ENCODE data around the gene HS3ST5.

Gene HS3ST5

GRCh38 chr6:114361036-114361435 lies 18.2 kb upstream of the HS3ST5 start:
- H3K4me2 ChIP-seq (ENCODE audit: low read depth, low read length), result no peak overlapping the region
- H3K9me2 ChIP-seq (replicated peaks; ENCODE audit: insufficient read depth, low read length), result no peaks in the 10 kb centered on the region
- H3K4me1 ChIP-seq (ENCODE audit: low read length), result no peaks in the 10 kb centered on the region

GRCh38 chr6:114355300-114355699 lies 12.5 kb upstream of the HS3ST5 start:
- H3K4me2 ChIP-seq (ENCODE audit: low read depth, low read length), result no peak overlapping the region

More at GRCh38 chr6:114361036-114361435, 18.2 kb upstream of the HS3ST5 start:
- Histone ChIP-seq H2AFZ (ENCODE audit: low read length) (no peak overlapping the region), H3K9ac (ENCODE audit: low read length) (no peak overlapping the region), H3F3A (ENCODE audit: insufficient read depth, low read length) (no peaks in the 10 kb centered on the region), H3K9me3 (replicated peaks; ENCODE audit: insufficient read depth, low read length) (no peaks in the 10 kb centered on the region), H3K4me3 (ENCODE audit: low read length) (no peak overlapping the region), H3K27ac (ENCODE audit: low read length) (no peak overlapping the region), H3K27me3 (replicated peaks; ENCODE audit: insufficient read depth, low read length) (no peaks in the 10 kb centered on the region), H4K20me1 (ENCODE audit: insufficient read depth, low read length) (no peaks in the 10 kb centered on the region), H3K79me2 (ENCODE audit: low read length) (no peaks in the 10 kb centered on the region), H3K36me3 (replicated peaks; ENCODE audit: insufficient read depth, low read length) (no peaks in the 10 kb centered on the region)
- TF ChIP-seq EZH2phosphoT487 (IDR thresholded peaks at IDR 0.05; ENCODE audit: low read length) (no peak), EZH2 (optimal IDR thresholded peaks at IDR 0.05; ENCODE audit: low read depth, low read length) (no peak), CTCF (IDR thresholded peaks at IDR 0.05; ENCODE audit: low read length) (no peak)
- DNase-seq, result no peak

GRCh38 chr6:114354482-114354881 lies 11.7 kb upstream of the HS3ST5 start:
- no peaks in the 10 kb centered on the region for H4K20me1 ChIP-seq (ENCODE audit: insufficient read depth, low read length)
- no peaks in the 10 kb centered on the region for H3F3A ChIP-seq (ENCODE audit: insufficient read depth, low read length)
- no peak overlapping the region for H3K27ac ChIP-seq (ENCODE audit: low read length)
- DNase-seq, result no peak
- no peak for TF ChIP-seq CTCF (IDR thresholded peaks at IDR 0.05; ENCODE audit: low read length)
- TF ChIP-seq EZH2 (optimal IDR thresholded peaks at IDR 0.05; ENCODE audit: low read depth, low read length), result no peak
- TF ChIP-seq EZH2phosphoT487 (IDR thresholded peaks at IDR 0.05; ENCODE audit: low read length), result no peak
- H3K9me2 ChIP-seq (replicated peaks; ENCODE audit: insufficient read depth, low read length), result no peaks in the 10 kb centered on the region
- H2AFZ ChIP-seq (ENCODE audit: low read length), result no peak overlapping the region
- no peak overlapping the region for H3K4me2 ChIP-seq (ENCODE audit: low read depth, low read length)
- no peaks in the 10 kb centered on the region for H3K27me3 ChIP-seq (replicated peaks; ENCODE audit: insufficient read depth, low read length)
- no peaks in the 10 kb centered on the region for H3K36me3 ChIP-seq (replicated peaks; ENCODE audit: insufficient read depth, low read length)
- no peak overlapping the region for H3K4me3 ChIP-seq (ENCODE audit: low read length)
- no peak overlapping the region for H3K9ac ChIP-seq (ENCODE audit: low read length)
- no peaks in the 10 kb centered on the region for H3K9me3 ChIP-seq (replicated peaks; ENCODE audit: insufficient read depth, low read length)
- no peaks in the 10 kb centered on the region for H3K79me2 ChIP-seq (ENCODE audit: low read length)
- H3K4me1 ChIP-seq (ENCODE audit: low read length), result no peaks in the 10 kb centered on the region

More at GRCh38 chr6:114355300-114355699, 12.5 kb upstream of the HS3ST5 start:
- TF ChIP-seq CTCF (IDR thresholded peaks at IDR 0.05; ENCODE audit: low read length), result no peak
- no peak for TF ChIP-seq EZH2 (optimal IDR thresholded peaks at IDR 0.05; ENCODE audit: low read depth, low read length)
- TF ChIP-seq EZH2phosphoT487 (IDR thresholded peaks at IDR 0.05; ENCODE audit: low read length), result no peak
- H3K4me1 ChIP-seq (ENCODE audit: low read length), result no peaks in the 10 kb centered on the region
- H2AFZ ChIP-seq (ENCODE audit: low read length), result no peak overlapping the region
- no peak overlapping the region for H3K4me3 ChIP-seq (ENCODE audit: low read length)
- H3F3A ChIP-seq (ENCODE audit: insufficient read depth, low read length), result no peaks in the 10 kb centered on the region
- no peak for DNase-seq
- H3K9me3 ChIP-seq (replicated peaks; ENCODE audit: insufficient read depth, low read length), result no peaks in the 10 kb centered on the region
- H3K9ac ChIP-seq (ENCODE audit: low read length), result no peak overlapping the region
- H3K79me2 ChIP-seq (ENCODE audit: low read length), result no peaks in the 10 kb centered on the region
- H4K20me1 ChIP-seq (ENCODE audit: insufficient read depth, low read length), result no peaks in the 10 kb centered on the region
- no peaks in the 10 kb centered on the region for H3K9me2 ChIP-seq (replicated peaks; ENCODE audit: insufficient read depth, low read length)
- no peaks in the 10 kb centered on the region for H3K36me3 ChIP-seq (replicated peaks; ENCODE audit: insufficient read depth, low read length)
- H3K27ac ChIP-seq (ENCODE audit: low read length), result no peak overlapping the region
- H3K27me3 ChIP-seq (replicated peaks; ENCODE audit: insufficient read depth, low read length), result no peaks in the 10 kb centered on the region

Measured in MM.1S (cell line).